K562 (cell line): ENCODE measurements around the gene MPZL3. TPM values are rescaled to one million over a fixed set of nuclear protein-coding genes. Genes with fewer than 3 reads are reported as not detected.

Experiments
- ATAC-seq: fragments of 200-7000 bp; cut with Tn5 transposase; 3 replicates; pipeline ENCODE4 v1.9.1; 2020; ENCODE audit warnings: moderate library complexity
- BruUV-seq: library from RNA; stranded (reverse); fragments of 400-500 nt; replicated peaks from 2 replicates; lab custom pipeline; 2021; lab: Mats Ljungman, UMichigan
- CTCF ChIA-PET: fragments of 300-600 bp; formaldehyde crosslinking; extraction: SDS; loops from one replicate; lab custom pipeline; 2021; ENCODE audit warnings: low intra/inter-chr PET ratio; lab: Yijun Ruan, JAX
- POLR2A ChIA-PET: fragments of 300-600, 350-650 bp; sonication (Branson Sonifier 250); formaldehyde crosslinking; extraction: SDS; loops from one replicate; lab custom pipeline; 2021; ENCODE audit warnings: antibody characterized with exemption, inconsistent platforms; lab: Yijun Ruan, JAX
- DNase-seq, 4 experiments: peaks; one replicate each; pipeline versions ENCODE4 v3.0.0 to v3.0.0-alpha.2; 2011 to 2018; ENCODE audit warnings: low spot score in 3 of 4, mixed read lengths in 3 of 4; ENCODE audit errors: extremely low read depth in 1 of 4
- FAIRE-seq: peaks from 2 replicates; lab custom pipeline; 2011; peaks lifted over from hg19 to GRCh38; lab: Jason Lieb, UNC
- H2AFZ ChIP-seq: 2 replicates; pipeline ENCODE4 v1.6.0; 2011; ENCODE audit warnings: low read depth, low read length, control low read depth, inconsistent platforms
- H3K27ac ChIP-seq: fragments of 200-600 bp; 3 replicates; pipeline ENCODE4 v1.8.0; 2011; ENCODE audit warnings: low read depth, mild to moderate bottlenecking, control low read depth, inconsistent platforms, low read length, moderate library complexity, mixed read lengths; ENCODE audit errors: extremely low read depth
- H3K27me3 ChIP-seq, 2 experiments: fragments of 300-600 bp in 1 of 2; 2 replicates in 1 of 2; 3 replicates in 1 of 2; pipeline versions ENCODE4 v1.6.0 to v1.8.0; 2011; ENCODE audit warnings: inconsistent platforms in 2 of 2, low read length in 2 of 2, mild to moderate bottlenecking in 1 of 2, mixed read lengths in 1 of 2, moderate library complexity in 1 of 2; ENCODE audit not compliant: control insufficient read depth in 2 of 2, insufficient read depth in 2 of 2
- H3K36me3 ChIP-seq: fragments of 300-600 bp; 3 replicates; pipeline ENCODE4 v1.8.0; 2011; ENCODE audit warnings: mild to moderate bottlenecking, low read length, inconsistent platforms; ENCODE audit not compliant: control insufficient read depth, insufficient read depth
- H3K4me1 ChIP-seq, 2 experiments: fragments of 200-600 bp in 1 of 2; replicated peaks in 1 of 2; 2 replicates in 1 of 2; 3 replicates in 1 of 2; pipeline versions ENCODE4 v1.5.1 to v1.8.0; 2011; ENCODE audit warnings: inconsistent platforms in 2 of 2, low read length in 2 of 2, mild to moderate bottlenecking in 1 of 2, mixed read lengths in 1 of 2, moderate library complexity in 1 of 2; ENCODE audit not compliant: control insufficient read depth in 2 of 2, insufficient read depth in 2 of 2
- H3K4me2 ChIP-seq: 2 replicates; pipeline ENCODE4 v1.6.1; 2011; ENCODE audit warnings: low read length, control low read depth, inconsistent platforms, mixed read lengths; ENCODE audit not compliant: insufficient read depth
- H3K4me3 ChIP-seq: fragments of 200-600 bp; sonication (generic), shearing (Covaris generic); 2 replicates; pipeline ENCODE4 v1.5.1; 2016; ENCODE audit warnings: control low read depth, inconsistent platforms
- H3K79me2 ChIP-seq: fragments of 200-600 bp; 3 replicates; pipeline ENCODE4 v1.8.0; 2011; ENCODE audit warnings: low read length, inconsistent platforms; ENCODE audit not compliant: control insufficient read depth, insufficient read depth
- H3K9ac ChIP-seq, 2 experiments: 2 replicates each; pipeline versions ENCODE4 v1.6.0 to v1.6.1; 2011; ENCODE audit warnings: low read depth in 2 of 2, low read length in 2 of 2, control low read depth in 1 of 2, inconsistent platforms in 1 of 2, mild to moderate bottlenecking in 1 of 2, mixed read lengths in 1 of 2; ENCODE audit not compliant: insufficient read depth in 1 of 2
- H3K9me1 ChIP-seq: one replicate; pipeline ENCODE4 v1.6.0; 2011; ENCODE audit warnings: inconsistent platforms, mild to moderate bottlenecking, low read length, moderate library complexity; ENCODE audit not compliant: control insufficient read depth, insufficient read depth
- H3K9me3 ChIP-seq: replicated peaks from 2 replicates; pipeline ENCODE4 v1.5.1; 2011; ENCODE audit warnings: low read depth, low read length, inconsistent platforms; ENCODE audit not compliant: control insufficient read depth, insufficient read depth
- H4K20me1 ChIP-seq: replicated peaks from 2 replicates; pipeline ENCODE4 v1.6.1; 2011; ENCODE audit warnings: low read length, inconsistent platforms, mixed read lengths; ENCODE audit not compliant: control insufficient read depth, insufficient read depth
- ARID3A ChIP-seq: IDR thresholded peaks from 2 replicates; pipeline ENCODE4 v1.6.1; 2012; ENCODE audit warnings: low read depth, low read length, improper control_type of control experiment, borderline replicate concordance
- CBFA2T2 ChIP-seq: fragments of 450-650 bp; conservative IDR thresholded peaks from 2 replicates; pipeline ENCODE4 v1.6.1; 2017; ENCODE audit warnings: mild to moderate bottlenecking
- EGR1 ChIP-seq: fragments of 450-650 bp; conservative IDR thresholded peaks from 2 replicates; pipeline ENCODE4 v1.6.1; 2017; ENCODE audit warnings: mild to moderate bottlenecking
- JUNB ChIP-seq: fragments of 450-650 bp; formaldehyde crosslinking; conservative IDR thresholded peaks from 2 replicates; pipeline ENCODE4 v1.4.0; 2020; ENCODE audit warnings: mild to moderate bottlenecking
- MAFF ChIP-seq: IDR thresholded peaks from 2 replicates; pipeline ENCODE4 v1.6.1; 2012; ENCODE audit warnings: low read length, improper control_type of control experiment
- NR2F6 ChIP-seq: fragments of 450-650 bp; formaldehyde crosslinking; IDR thresholded peaks from 2 replicates; pipeline ENCODE4 v1.4.0; 2020; ENCODE audit warnings: mild to moderate bottlenecking
- SMAD3 ChIP-seq: fragments of 450-650 bp; formaldehyde crosslinking; conservative IDR thresholded peaks from 2 replicates; pipeline ENCODE4 v1.4.0; 2020; ENCODE audit warnings: mild to moderate bottlenecking
- SOX6 ChIP-seq: fragments of 450-650 bp; IDR thresholded peaks from 2 replicates; pipeline ENCODE4 v1.6.1; 2014; ENCODE audit warnings: mild to moderate bottlenecking
- ZBED1 ChIP-seq: IDR thresholded peaks from 2 replicates; pipeline ENCODE4 v1.6.1; 2014
- ZFP30 ChIP-seq: fragments of 250-450 bp; sonication (Bioruptor Pico); IDR thresholded peaks from 2 replicates; pipeline ENCODE4 v1.8.0; 2022; ENCODE audit warnings: moderate library complexity, mild to moderate bottlenecking, inconsistent platforms, borderline replicate concordance
- ZNF253 ChIP-seq: fragments of 250-450 bp; sonication (Bioruptor Pico); conservative IDR thresholded peaks from 2 replicates; pipeline ENCODE4 v1.6.1; 2021; ENCODE audit warnings: mild to moderate bottlenecking
- WGBS: fragments of 100-300 bp; shearing (Covaris generic); methylation state at CpG from one replicate; pipeline ENCODE4 v1.1.6; 2016; ENCODE audit warnings: low coverage, mixed read lengths; ENCODE audit not compliant: insufficient coverage; ENCODE audit errors: missing lambda C conversion rate; 5-methylcytosine and 5-hydroxymethylcytosine counted together
- in situ Hi-C: fragments of 300-500 bp; cut with MboI; formaldehyde crosslinking; loops from 4 replicates; pipeline ENCODE4 v1.15.0; 2018; ENCODE audit warnings: inconsistent platforms, mixed read lengths
- intact Hi-C: fragments of 100-400 bp; cut with micrococcal nuclease; formaldehyde crosslinking; loops from 2 replicates; pipeline ENCODE4 v1.14.2; 2022
- polyA plus RNA-seq, 8 experiments: library from polyadenylated mRNA; depleted of rRNA in 4 of 8; stranded (reverse) in 5 of 8; unstranded in 3 of 8; fragments of >200 nt; fragmentation: Nextera tagmentation in 2 of 8; fragmentation: Illumina TruSeq in 1 of 8; extraction: Ambion mirVana in 2 of 8; extraction: Trizol in 1 of 8; gene quantifications; 2 replicates each; pipeline versions ENCODE4 v1.2.1 to v1.2.3, GENCODE V29; 2011 to 2014; ENCODE audit warnings: inconsistent platforms in 1 of 8, missing spikeins in 1 of 8
- total RNA-seq, 7 experiments: library from RNA; depleted of rRNA in 6 of 7; stranded (reverse); fragments of >200 nt in 6 of 7; fragmentation: Illumina TruSeq in 2 of 7; extraction: Trizol in 2 of 7; gene quantifications; 2 replicates each; pipeline versions ENCODE4 v1.2.1 to v1.2.3, GENCODE V29; 2011 to 2021; ENCODE audit warnings: low replicate concordance in 1 of 7
- TF ChIP-seq, protein P1 (sequence below): fragments of 450-650 bp; formaldehyde crosslinking; IDR thresholded peaks from 2 replicates; pipeline ENCODE4 v1.4.0; 2022; ENCODE audit warnings: mild to moderate bottlenecking, moderate library complexity
- TF ChIP-seq, protein P2 (sequence below): fragments of 450-650 bp; IDR thresholded peaks from 2 replicates; pipeline ENCODE4 v1.7.1; 2018; ENCODE audit warnings: mild to moderate bottlenecking, low read depth; ENCODE audit not compliant: partially characterized antibody
- TF ChIP-seq, protein P3 (sequence below): fragments of 250-450 bp; sonication (Bioruptor Pico); IDR thresholded peaks from 2 replicates; pipeline ENCODE4 v1.5.0; 2022; ENCODE audit warnings: mild to moderate bottlenecking

MPZL3 gene
- total and polyA plus RNA-seq, 9 of the 15 experiments (the other 6 are each of a cell fraction or from before 2014, with no cell fraction given): 0.97 to 2.9 (median 1.6) TPM

DNA sequence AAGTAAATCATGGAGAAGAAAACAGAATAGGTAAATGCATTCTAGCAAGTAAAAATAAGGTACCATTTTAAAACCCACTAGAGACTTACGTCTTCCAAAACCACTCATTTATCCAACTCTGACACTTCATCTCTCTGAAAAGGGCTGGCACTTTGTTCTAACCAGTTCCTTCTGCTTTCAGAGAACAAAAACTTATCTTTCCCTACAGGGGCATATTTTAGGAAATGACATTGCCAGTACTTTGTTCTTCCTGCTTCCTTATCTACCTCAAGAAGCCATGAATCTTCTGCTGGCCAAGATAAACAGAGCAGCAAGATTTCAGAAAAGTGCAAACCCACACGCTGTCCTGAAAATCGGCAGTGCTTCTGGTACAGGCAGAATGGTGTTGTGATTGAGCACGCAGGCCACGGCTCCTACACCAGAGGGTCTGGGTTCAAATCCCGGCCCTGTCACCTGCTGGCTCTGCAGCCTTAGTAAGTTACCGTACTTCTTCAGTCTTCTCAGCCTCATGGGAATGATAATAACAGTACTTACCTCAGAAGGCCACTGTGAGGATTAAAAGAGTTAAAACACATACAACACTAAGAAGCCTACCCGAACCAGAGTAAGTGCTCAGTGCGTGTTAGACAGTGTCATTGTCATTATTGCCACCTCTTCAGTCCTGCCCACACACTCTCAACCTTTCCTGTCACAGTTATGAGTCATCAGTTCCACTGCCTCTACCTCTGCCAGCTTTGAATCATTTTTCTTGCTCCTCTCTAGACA, 11.0 kb downstream of the MPZL3 start:
- Histone ChIP-seq H3K4me1 (peaks cover 3 to 24% of the 10 kb centered on the region in 2 experiments), H3K4me2 (peak overlapping the region; percentile 45), H2AFZ (no peak overlapping the region), H3K9me3 (no peaks in the 10 kb centered on the region), H4K20me1 (no peaks in the 10 kb centered on the region; the same call in 1 of the 2 replicates), H3K9ac (peak overlapping the region; percentile 27 to 49; a peak in 2 of 4 replicates), H3K27ac (peak overlapping the region; percentile 58; the same call in 2 of the 3 replicates), H3K4me3 (no peak overlapping the region), H3K36me3 (no peaks in the 10 kb centered on the region), H3K27me3 (peaks cover 0 to 9% of the 10 kb centered on the region in 2 experiments; a peak in 2 of 5 replicates), H3K9me1 (no peaks in the 10 kb centered on the region), H3K79me2 (no peaks in the 10 kb centered on the region)
- under 1% methylated on average over 9 of the region's 9 CpGs for WGBS
- FAIRE-seq (peak; percentile 91), DNase-seq (peak; percentile 35 to 77 (median 51)), ATAC-seq (peak; percentile 83)
- intact Hi-C loops (no loop called here), in situ Hi-C loops (no loop called here)
- no TSS peak for BruUV-seq
- ChIA-PET POLR2A (interaction anchor here (0.5 to 1.1 kb wide), 4 partner anchors 10 to 27 kb away, joined by 3 to 5 read pairs (median 4); partner anchors contain the start of gene MPZL3), CTCF (no interaction called here)
- TF ChIP-seq ZBED1 (0 out of 2 replicates have a peak, but pooled peaks have one; percentile 49), NR2F6 (no peak), SOX6 (peak; percentile 100), ZFP30 (CRISPR knock-in tag) (no peak), SMAD3 (CRISPR knock-in tag) (peak; percentile 86; the same call in 1 of the 2 replicates), MAFF (peak; percentile 55; the same call in 1 of the 2 replicates), EGR1 (peak; percentile 83), CBFA2T2 (peak; percentile 95), JUNB (peak; percentile 78), ARID3A (0 out of 2 replicates have a peak, but pooled peaks have one; percentile 14), ZNF253 (CRISPR knock-in tag) (no peak)
- TF ChIP-seq, protein P1, sequence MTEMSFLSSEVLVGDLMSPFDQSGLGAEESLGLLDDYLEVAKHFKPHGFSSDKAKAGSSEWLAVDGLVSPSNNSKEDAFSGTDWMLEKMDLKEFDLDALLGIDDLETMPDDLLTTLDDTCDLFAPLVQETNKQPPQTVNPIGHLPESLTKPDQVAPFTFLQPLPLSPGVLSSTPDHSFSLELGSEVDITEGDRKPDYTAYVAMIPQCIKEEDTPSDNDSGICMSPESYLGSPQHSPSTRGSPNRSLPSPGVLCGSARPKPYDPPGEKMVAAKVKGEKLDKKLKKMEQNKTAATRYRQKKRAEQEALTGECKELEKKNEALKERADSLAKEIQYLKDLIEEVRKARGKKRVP (CRISPR knock-in tag): peak; percentile 9; the same call in 1 of the 2 replicates
- TF ChIP-seq, protein P2, sequence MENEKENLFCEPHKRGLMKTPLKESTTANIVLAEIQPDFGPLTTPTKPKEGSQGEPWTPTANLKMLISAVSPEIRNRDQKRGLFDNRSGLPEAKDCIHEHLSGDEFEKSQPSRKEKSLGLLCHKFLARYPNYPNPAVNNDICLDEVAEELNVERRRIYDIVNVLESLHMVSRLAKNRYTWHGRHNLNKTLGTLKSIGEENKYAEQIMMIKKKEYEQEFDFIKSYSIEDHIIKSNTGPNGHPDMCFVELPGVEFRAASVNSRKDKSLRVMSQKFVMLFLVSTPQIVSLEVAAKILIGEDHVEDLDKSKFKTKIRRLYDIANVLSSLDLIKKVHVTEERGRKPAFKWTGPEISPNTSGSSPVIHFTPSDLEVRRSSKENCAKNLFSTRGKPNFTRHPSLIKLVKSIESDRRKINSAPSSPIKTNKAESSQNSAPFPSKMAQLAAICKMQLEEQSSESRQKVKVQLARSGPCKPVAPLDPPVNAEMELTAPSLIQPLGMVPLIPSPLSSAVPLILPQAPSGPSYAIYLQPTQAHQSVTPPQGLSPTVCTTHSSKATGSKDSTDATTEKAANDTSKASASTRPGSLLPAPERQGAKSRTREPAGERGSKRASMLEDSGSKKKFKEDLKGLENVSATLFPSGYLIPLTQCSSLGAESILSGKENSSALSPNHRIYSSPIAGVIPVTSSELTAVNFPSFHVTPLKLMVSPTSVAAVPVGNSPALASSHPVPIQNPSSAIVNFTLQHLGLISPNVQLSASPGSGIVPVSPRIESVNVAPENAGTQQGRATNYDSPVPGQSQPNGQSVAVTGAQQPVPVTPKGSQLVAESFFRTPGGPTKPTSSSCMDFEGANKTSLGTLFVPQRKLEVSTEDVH: peak; percentile 61
- TF ChIP-seq, protein P3, sequence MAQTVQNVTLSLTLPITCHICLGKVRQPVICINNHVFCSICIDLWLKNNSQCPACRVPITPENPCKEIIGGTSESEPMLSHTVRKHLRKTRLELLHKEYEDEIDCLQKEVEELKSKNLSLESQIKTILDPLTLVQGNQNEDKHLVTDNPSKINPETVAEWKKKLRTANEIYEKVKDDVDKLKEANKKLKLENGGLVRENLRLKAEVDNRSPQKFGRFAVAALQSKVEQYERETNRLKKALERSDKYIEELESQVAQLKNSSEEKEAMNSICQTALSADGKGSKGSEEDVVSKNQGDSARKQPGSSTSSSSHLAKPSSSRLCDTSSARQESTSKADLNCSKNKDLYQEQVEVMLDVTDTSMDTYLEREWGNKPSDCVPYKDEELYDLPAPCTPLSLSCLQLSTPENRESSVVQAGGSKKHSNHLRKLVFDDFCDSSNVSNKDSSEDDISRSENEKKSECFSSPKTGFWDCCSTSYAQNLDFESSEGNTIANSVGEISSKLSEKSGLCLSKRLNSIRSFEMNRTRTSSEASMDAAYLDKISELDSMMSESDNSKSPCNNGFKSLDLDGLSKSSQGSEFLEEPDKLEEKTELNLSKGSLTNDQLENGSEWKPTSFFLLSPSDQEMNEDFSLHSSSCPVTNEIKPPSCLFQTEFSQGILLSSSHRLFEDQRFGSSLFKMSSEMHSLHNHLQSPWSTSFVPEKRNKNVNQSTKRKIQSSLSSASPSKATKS: no peak
